HG03064 (cell line): ENCODE data around the gene GNA12.
"Not testable (repeated sequence)": the region's sequence is repeated elsewhere in the genome, so short reads cannot be mapped to it uniquely, and the experiment has no call there.

ENCODE experiments used
- ATAC-seq: cut with Tn5 transposase; IDR thresholded peaks from one replicate; pipeline ENCODE4 v1.9.1; 2021; ENCODE audit warnings: low read depth; ENCODE audit not compliant: unreplicated experiment

The GNA12 gene

GRCh38 chr7:2734084-2734686, 109.9 kb downstream of the GNA12 start:
- no peak for ATAC-seq

GRCh38 chr7:2732959-2733584, 111.0 kb downstream of the GNA12 start:
- no peak for ATAC-seq

- no peak for ATAC-seq
These were observed 111.7 kb downstream of the GNA12 start for GRCh38 chr7:2732388-2732787.

- ATAC-seq = no peak
These were observed 113.0 kb downstream of the GNA12 start for GRCh38 chr7:2730846-2731770.

GRCh38 chr7:2729893-2730716, 114.0 kb downstream of the GNA12 start:
- no peak for ATAC-seq

- no peak for ATAC-seq
These were observed 114.8 kb downstream of the GNA12 start for GRCh38 chr7:2729031-2729892.

- ATAC-seq = no peak
These were observed 115.6 kb downstream of the GNA12 start for GRCh38 chr7:2728316-2729030.

- ATAC-seq = not testable (repeated sequence)
These were observed 116.9 kb downstream of the GNA12 start for GRCh38 chr7:2727206-2727605.

GRCh38 chr7:2726316-2727018, 117.6 kb downstream of the GNA12 start:
- ATAC-seq = no peak

- no peak for ATAC-seq
These were observed 118.7 kb downstream of the GNA12 start for GRCh38 chr7:2725178-2726105.

- no peak for ATAC-seq
These were observed 119.5 kb downstream of the GNA12 start for GRCh38 chr7:2724453-2725177.

GRCh38 chr7:2724036-2724435, 120.1 kb downstream of the GNA12 start:
- not testable (repeated sequence) for ATAC-seq

GRCh38 chr7:2723138-2723850, 120.8 kb downstream of the GNA12 start:
- ATAC-seq = no peak

GRCh38 chr7:2722591-2722990, 121.5 kb downstream of the GNA12 start:
- no peak for ATAC-seq

- no peak for ATAC-seq
These were observed 122.3 kb downstream of the GNA12 start for GRCh38 chr7:2721842-2722241.

- ATAC-seq = no peak
These were observed 124.1 kb downstream of the GNA12 start for GRCh38 chr7:2720024-2720423.
